ENCODE data around the gene PCBP3.

- TF ChIP-seq, protein P1, sequence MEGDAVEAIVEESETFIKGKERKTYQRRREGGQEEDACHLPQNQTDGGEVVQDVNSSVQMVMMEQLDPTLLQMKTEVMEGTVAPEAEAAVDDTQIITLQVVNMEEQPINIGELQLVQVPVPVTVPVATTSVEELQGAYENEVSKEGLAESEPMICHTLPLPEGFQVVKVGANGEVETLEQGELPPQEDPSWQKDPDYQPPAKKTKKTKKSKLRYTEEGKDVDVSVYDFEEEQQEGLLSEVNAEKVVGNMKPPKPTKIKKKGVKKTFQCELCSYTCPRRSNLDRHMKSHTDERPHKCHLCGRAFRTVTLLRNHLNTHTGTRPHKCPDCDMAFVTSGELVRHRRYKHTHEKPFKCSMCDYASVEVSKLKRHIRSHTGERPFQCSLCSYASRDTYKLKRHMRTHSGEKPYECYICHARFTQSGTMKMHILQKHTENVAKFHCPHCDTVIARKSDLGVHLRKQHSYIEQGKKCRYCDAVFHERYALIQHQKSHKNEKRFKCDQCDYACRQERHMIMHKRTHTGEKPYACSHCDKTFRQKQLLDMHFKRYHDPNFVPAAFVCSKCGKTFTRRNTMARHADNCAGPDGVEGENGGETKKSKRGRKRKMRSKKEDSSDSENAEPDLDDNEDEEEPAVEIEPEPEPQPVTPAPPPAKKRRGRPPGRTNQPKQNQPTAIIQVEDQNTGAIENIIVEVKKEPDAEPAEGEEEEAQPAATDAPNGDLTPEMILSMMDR (IDR thresholded peaks at IDR 0.05): no peak
- no peak for TF ChIP-seq POLR2A (IDR thresholded peaks at IDR 0.05)
Measured at GRCh38 chr21:45866551-45866950, 223.0 kb downstream of the PCBP3 start.
